Ascending aorta (tissue), 2 donors: ENCODE data around the gene IMP4. TPM values are rescaled to one million over a fixed set of nuclear protein-coding genes. Genes with fewer than 3 reads are reported as not detected.

ENCODE experiments used
- DNase-seq, 2 donors: peaks; one replicate each; pipeline ENCODE4 v3.0.0-alpha.2; 2019; ENCODE audit warnings: low spot score in 2 of 2
- H3K27ac ChIP-seq, 2 donors: fragments of 200-600 bp; sonication (generic); one replicate each; pipeline ENCODE4 v1.5.1; 2016 to 2017; ENCODE audit warnings: mild to moderate bottlenecking in 1 of 2
- H3K27me3 ChIP-seq: fragments of 200-600 bp; sonication (generic); one replicate; pipeline ENCODE4 v1.5.1; 2017
- H3K36me3 ChIP-seq, 2 donors: fragments of 200-600 bp; sonication (generic); one replicate each; pipeline ENCODE4 v1.5.1; 2016
- H3K4me1 ChIP-seq, 2 donors: fragments of 200-600 bp; sonication (generic); one replicate each; pipeline ENCODE4 v1.5.1; 2016 to 2017; ENCODE audit warnings: mild to moderate bottlenecking in 1 of 2
- H3K4me3 ChIP-seq, 2 donors: fragments of 200-600 bp; sonication (generic); one replicate each; pipeline ENCODE4 v1.5.1; 2016 to 2017; ENCODE audit warnings: mild to moderate bottlenecking in 1 of 2
- H3K9me3 ChIP-seq, 2 donors: fragments of 200-600 bp; sonication (generic); one replicate each; pipeline ENCODE4 v1.5.1; 2016
- CTCF ChIP-seq, 3 experiments: fragments of 200-600 bp in 2 of 3; fragments of 450-650 bp in 1 of 3; sonication (generic) in 2 of 3; IDR thresholded peaks; one replicate each; pipeline ENCODE4 v1.5.1; 2016 to 2019; ENCODE audit warnings: antibody characterized with exemption in 3 of 3, mild to moderate bottlenecking in 1 of 3, moderate library complexity in 1 of 3
- intact Hi-C: fragments of 100-400 bp; cut with DNase I; formaldehyde crosslinking; loops from one replicate; pipeline ENCODE4 v1.15.1; 2023
- total RNA-seq: library from RNA; depleted of rRNA; stranded (reverse); fragments of >200 nt; gene quantifications from one replicate; pipeline ENCODE4 v1.1.0, GENCODE V29; 2016

IMP4 gene, protein sequence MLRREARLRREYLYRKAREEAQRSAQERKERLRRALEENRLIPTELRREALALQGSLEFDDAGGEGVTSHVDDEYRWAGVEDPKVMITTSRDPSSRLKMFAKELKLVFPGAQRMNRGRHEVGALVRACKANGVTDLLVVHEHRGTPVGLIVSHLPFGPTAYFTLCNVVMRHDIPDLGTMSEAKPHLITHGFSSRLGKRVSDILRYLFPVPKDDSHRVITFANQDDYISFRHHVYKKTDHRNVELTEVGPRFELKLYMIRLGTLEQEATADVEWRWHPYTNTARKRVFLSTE
- total RNA-seq = 97.9 TPM

DNA sequence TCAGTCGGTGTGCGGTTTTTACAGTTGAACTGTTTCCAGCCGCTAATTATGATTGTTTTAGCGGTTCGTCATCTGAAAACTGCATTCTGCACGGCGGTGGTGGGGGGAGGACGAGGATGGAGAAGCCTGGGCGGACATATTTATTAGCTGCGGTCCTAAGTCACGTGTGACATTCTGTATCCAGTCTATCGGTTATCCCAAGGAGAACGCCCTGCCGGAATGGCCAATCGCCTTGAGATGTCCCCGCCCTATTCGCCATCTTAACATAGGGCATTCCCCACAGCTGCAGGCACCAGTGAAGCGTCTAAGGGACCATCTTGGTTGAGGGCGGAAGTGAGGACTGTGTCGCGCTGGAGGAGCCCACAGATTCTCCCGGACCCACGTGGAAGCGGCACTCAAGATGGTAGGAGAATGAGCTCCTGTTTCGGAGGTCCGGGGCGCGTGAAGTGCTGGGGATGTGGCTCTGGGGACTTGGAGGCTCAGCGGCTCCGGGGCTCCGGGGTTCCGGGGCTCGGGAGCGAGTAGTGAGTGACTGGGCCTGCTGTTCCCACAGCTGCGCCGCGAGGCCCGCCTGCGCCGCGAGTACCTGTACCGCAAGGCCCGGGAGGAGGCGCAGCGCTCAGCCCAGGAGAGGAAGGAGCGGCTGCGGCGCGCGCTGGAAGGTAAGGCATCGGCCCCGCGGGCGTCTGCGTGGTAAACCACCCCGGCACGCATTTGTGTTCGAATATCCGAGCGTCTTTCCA is at the start of gene IMP4:
IMP4 (plus strand) TSS at position 365 of the 743 bp plus-strand sequence; CDS start at position 401, 36 bp downstream.
- H3K36me3 ChIP-seq = peaks cover 37 to 49% of the 10 kb centered on the region in 2 donors
- intact Hi-C loops = loop anchor here (1.0 to 5.0 kb wide), 8 partner anchors 14 to 1150 kb away; partner anchors contain the start of genes FAM168B, GPR148, MZT2A and PLEKHB2

GRCh38 chr2:130300258-130300969 is 42.3 kb upstream of the IMP4 start:
- H3K27me3 ChIP-seq = no peaks in the 10 kb centered on the region
- no peaks in the 10 kb centered on the region for H3K9me3 ChIP-seq
- H3K27ac ChIP-seq = no peak overlapping the region
- no peak for TF ChIP-seq CTCF (IDR thresholded peaks at IDR 0.05)
- H3K4me1 ChIP-seq = no peaks in the 10 kb centered on the region
- intact Hi-C loops = no loop called here
- H3K36me3 ChIP-seq = no peaks in the 10 kb centered on the region
- DNase-seq = no peak
- no peak overlapping the region for H3K4me3 ChIP-seq

More for the DNA sequence above, at the start of gene IMP4:
- Histone ChIP-seq H3K4me1 (peaks cover 3 to 16% of the 10 kb centered on the region in 2 donors), H3K4me3 (peak within 1 kb of the TSS; percentile 82 to 92), H3K27ac (peak within 1 kb of the TSS; percentile 90 to 97), H3K27me3 (no peaks in the 10 kb centered on the region), H3K9me3 (no peaks in the 10 kb centered on the region)
- peak; percentile 9 to 36 (median 16) for TF ChIP-seq CTCF (IDR thresholded peaks at IDR 0.05)
- DNase-seq = peak; percentile 98 to 99

GRCh38 chr2:130300970-130301348 is 41.7 kb upstream of the IMP4 start:
- no peak overlapping the region for H3K27ac ChIP-seq
- H3K36me3 ChIP-seq = no peaks in the 10 kb centered on the region
- intact Hi-C loops = no loop called here
- DNase-seq = no peak
- no peaks in the 10 kb centered on the region for H3K4me1 ChIP-seq
- no peak for TF ChIP-seq CTCF (IDR thresholded peaks at IDR 0.05)
- H3K9me3 ChIP-seq = no peaks in the 10 kb centered on the region
- no peak overlapping the region for H3K4me3 ChIP-seq
- no peaks in the 10 kb centered on the region for H3K27me3 ChIP-seq

GRCh38 chr2:130302164-130302886 is 40.4 kb upstream of the IMP4 start:
- DNase-seq = no peak
- H3K9me3 ChIP-seq = no peaks in the 10 kb centered on the region
- no peak for TF ChIP-seq CTCF (IDR thresholded peaks at IDR 0.05)
- no peak overlapping the region for H3K27ac ChIP-seq
- no peaks in the 10 kb centered on the region for H3K36me3 ChIP-seq
- intact Hi-C loops = no loop called here
- no peak overlapping the region for H3K4me3 ChIP-seq
- H3K27me3 ChIP-seq = no peaks in the 10 kb centered on the region
- H3K4me1 ChIP-seq = no peaks in the 10 kb centered on the region

DNA sequence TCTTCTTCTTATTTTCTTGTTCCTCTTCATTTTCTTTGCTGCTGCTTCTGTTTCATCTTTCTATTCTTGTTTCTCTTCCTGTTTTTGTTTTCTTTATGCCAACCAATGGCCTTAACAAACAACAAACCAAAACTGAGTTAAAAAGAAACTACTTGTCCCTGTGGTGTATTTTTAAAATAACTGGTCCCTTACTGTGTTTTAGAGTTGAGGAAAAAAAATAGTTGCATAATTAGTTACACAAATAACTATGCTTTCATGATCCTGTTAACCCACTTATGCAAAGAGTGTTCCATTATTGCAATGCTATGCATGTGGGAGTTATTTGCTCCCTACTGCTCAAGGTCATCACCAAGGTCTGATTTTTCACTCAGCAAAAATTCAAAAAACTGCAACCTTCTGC is 39.5 kb upstream of the IMP4 start:
- Histone ChIP-seq H3K4me1 (no peaks in the 10 kb centered on the region), H3K27ac (no peak overlapping the region), H3K9me3 (no peaks in the 10 kb centered on the region), H3K4me3 (no peak overlapping the region), H3K27me3 (no peaks in the 10 kb centered on the region), H3K36me3 (no peaks in the 10 kb centered on the region)
- no peak for DNase-seq
- TF ChIP-seq CTCF (IDR thresholded peaks at IDR 0.05) = no peak
- intact Hi-C loops = no loop called here
